ENCODE results near the gene TFF3. TPM values are rescaled to one million over a fixed set of nuclear protein-coding genes. Genes with fewer than 3 reads are reported as not detected.

Gene TFF3
- total and polyA plus RNA-seq, 2 of the 4 experiments (the other 2 are of a cell fraction) = not detected

GRCh38 chr21:42324896-42325295, 9.7 kb upstream of the TFF3 start:
- H2BK20ac ChIP-seq (ENCODE audit: low read depth, low read length) = no peak overlapping the region
- H3K36me3 ChIP-seq (ENCODE audit: control insufficient read depth, insufficient read depth, low read length) = no peaks in the 10 kb centered on the region
- H3K4me3 ChIP-seq (ENCODE audit: insufficient read depth, low read depth, low read length) = no peak overlapping the region
- H2BK120ac ChIP-seq (ENCODE audit: low read depth, low read length) = no peak overlapping the region
- DNase-seq (no peak), ATAC-seq (ENCODE audit: low read depth) (no peak)
- no peak overlapping the region for H3K9ac ChIP-seq (ENCODE audit: low read depth, low read length)
- no peak overlapping the region for H3K4ac ChIP-seq (ENCODE audit: low read depth, low read length)
- H3K9me1 ChIP-seq (ENCODE audit: insufficient read depth, low read length) = no peaks in the 10 kb centered on the region
- no peaks in the 10 kb centered on the region for H3K9me3 ChIP-seq (ENCODE audit: control insufficient read depth, insufficient read depth, low read length)
- no peak overlapping the region for H3K56ac ChIP-seq (ENCODE audit: extremely low read depth, insufficient read depth, low read length)
- H3K79me1 ChIP-seq (ENCODE audit: low read depth in 1 of 2, low read length in 2 of 2) = no peaks in the 10 kb centered on the region
- no TSS peak for BruUV-seq (replicated peaks)
- peaks cover 24% of the 10 kb centered on the region for H3K27me3 ChIP-seq (ENCODE audit: control insufficient read depth, insufficient read depth, low read length)
- no peak overlapping the region for H2BK15ac ChIP-seq (ENCODE audit: low read depth, low read length)
- H2AK5ac ChIP-seq (ENCODE audit: low read depth, low read length) = no peak overlapping the region
- H4K5ac ChIP-seq (ENCODE audit: low read depth, low read length) = no peak overlapping the region
- no peaks in the 10 kb centered on the region for H4K20me1 ChIP-seq (ENCODE audit: insufficient read depth, low read length)
- no peak overlapping the region for H2BK5ac ChIP-seq (ENCODE audit: low read depth, low read length, poor library complexity, severe bottlenecking)
- H3K23ac ChIP-seq (ENCODE audit: low read depth, low read length) = no peak overlapping the region
- in situ Hi-C loops (cut with MboI; ENCODE audit: low sequenced_read_pairs) (no loop called here), dilution Hi-C loops (cut with HindIII; ENCODE audit: low sequenced_read_pairs, unreplicated experiment) (no loop called here), intact Hi-C loops (cut with micrococcal nuclease) (no loop called here)
- H4K91ac ChIP-seq (ENCODE audit: insufficient read depth, low read depth, low read length) = no peak overlapping the region
- no peak overlapping the region for H2AK9ac ChIP-seq (replicated peaks; ENCODE audit: low read depth, low read length, poor library complexity)
- no peak overlapping the region for H3K4me2 ChIP-seq (ENCODE audit: low read depth, low read length)
- no peak overlapping the region for H2AFZ ChIP-seq (replicated peaks; ENCODE audit: low read length, poor library complexity)
- CTCF ChIA-PET = interaction anchor here (0.6 to 1.0 kb wide), 2 partner anchors 29 to 31 kb away, joined by 4 read pairs; no protein-coding TSS in a partner anchor
- H3K27ac ChIP-seq (ENCODE audit: insufficient read depth, low read length) = no peak overlapping the region
- POLR2A ChIA-PET (ENCODE audit: unreplicated experiment) = no interaction called here
- no peak overlapping the region for H3K18ac ChIP-seq (ENCODE audit: low read depth, low read length)
- no peak for TF ChIP-seq MAZ (IDR thresholded peaks at IDR 0.05; ENCODE audit: borderline replicate concordance, low read depth, low read length)
- no peak for TF ChIP-seq FOS (IDR thresholded peaks at IDR 0.05; ENCODE audit: low read depth, low read length)
- no peak for TF ChIP-seq NFE2L2 (IDR thresholded peaks at IDR 0.05; ENCODE audit: low read depth, low read length)
- no peak for TF ChIP-seq RCOR1 (IDR thresholded peaks at IDR 0.05; ENCODE audit: insufficient replicate concordance, low read length)
- no peak for TF ChIP-seq ELK1 (IDR thresholded peaks at IDR 0.05; ENCODE audit: borderline replicate concordance, low read depth, low read length)
- no peak for TF ChIP-seq RFX5 (IDR thresholded peaks at IDR 0.05; ENCODE audit: low read depth, low read length)
- H3K4me1 ChIP-seq (ENCODE audit: control insufficient read depth, insufficient read depth, low read length) = no peaks in the 10 kb centered on the region
- no peak overlapping the region for H3K14ac ChIP-seq (replicated peaks; ENCODE audit: low read depth, low read length)
- WGBS, 2 experiments (ENCODE audit: extremely low coverage in 2 of 2, insufficient read length in 1 of 2) = 60% methylated on average over 1 of the region's 6 CpGs; no CpG with 5 or more reads in 1 of the 2 experiments
- no peak overlapping the region for H4K8ac ChIP-seq (ENCODE audit: low read depth in 2 of 2, low read length in 2 of 2)
